ENCODE data around the gene CASP7. TPM values are rescaled to one million over a fixed set of nuclear protein-coding genes. Genes with fewer than 3 reads are reported as not detected.

The CASP7 gene
- total RNA-seq, 2 experiments from 2014 or later: 14.8 to 16.5 TPM

DNA sequence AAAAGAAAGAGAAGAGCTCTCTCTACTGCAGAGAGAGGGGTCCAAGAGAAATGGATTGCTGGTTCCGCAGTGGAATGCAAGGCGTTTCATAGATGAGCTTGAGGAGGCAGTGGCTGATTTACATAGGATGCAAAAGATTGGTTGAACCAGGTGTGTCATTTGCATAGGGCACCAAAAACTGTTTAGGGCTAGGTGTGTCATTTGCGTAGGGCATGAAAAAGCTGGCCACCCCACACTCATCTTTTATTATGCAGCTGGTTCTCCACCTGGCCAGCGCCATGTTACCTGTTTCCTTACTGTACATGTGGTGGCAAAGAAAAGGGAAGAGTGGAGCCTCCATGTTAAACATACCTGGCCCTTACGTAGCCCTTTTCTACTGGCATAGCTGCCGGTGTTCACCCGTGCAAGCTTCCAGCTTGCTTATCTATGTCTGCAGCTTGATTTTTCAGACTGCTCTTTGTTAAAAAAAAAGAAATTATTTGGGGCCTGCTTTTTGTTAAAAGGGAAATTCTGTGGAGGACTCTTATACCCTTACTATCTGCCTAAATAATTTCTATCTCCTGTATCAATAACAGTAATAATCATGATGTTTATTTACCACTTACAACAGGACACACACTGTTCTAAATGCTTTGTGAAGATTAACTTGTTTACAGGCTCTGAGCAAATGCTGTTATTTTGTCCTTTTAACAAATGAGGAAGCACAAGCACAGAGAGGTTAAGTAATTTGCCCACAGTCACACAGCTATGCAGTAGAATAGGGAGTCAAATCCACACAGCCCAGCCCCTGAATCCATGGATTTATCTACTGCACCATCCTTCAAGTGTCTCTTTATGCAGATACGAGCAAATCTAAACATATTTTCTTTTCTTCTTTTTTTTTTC is 33.3 kb downstream of the CASP7 start:
- no peaks in the 10 kb centered on the region for H3K79me2 ChIP-seq (ENCODE audit: insufficient read depth, low read depth, low read length)
- no TSS peak for BruUV-seq (replicated peaks)
- POLR2A ChIA-PET: interaction anchor here (0.8 to 1.3 kb wide), 3 partner anchors 11 to 24 kb away, joined by 3 to 4 read pairs (median 3); no protein-coding TSS in a partner anchor
- no peaks in the 10 kb centered on the region for H4K20me1 ChIP-seq (ENCODE audit: insufficient read depth, low read length)
- no peak overlapping the region for H3K4me2 ChIP-seq (ENCODE audit: low read length)
- H3K36me3 ChIP-seq (ENCODE audit: insufficient read depth, low read length): no peaks in the 10 kb centered on the region
- intact Hi-C loops (cut with micrococcal nuclease; ENCODE audit: unreplicated experiment): no loop called here
- H3K9me2 ChIP-seq (ENCODE audit: insufficient read depth, low read length): no peaks in the 10 kb centered on the region
- no peaks in the 10 kb centered on the region for H3K9me3 ChIP-seq (ENCODE audit: low read length)
- CTCF ChIA-PET (ENCODE audit: unreplicated experiment): interaction anchor here (0.6 kb wide), 1 partner anchor 303 kb away, joined by 3 read pairs; no protein-coding TSS in a partner anchor
- no peak overlapping the region for H3K27ac ChIP-seq (ENCODE audit: low read depth, low read length, poor library complexity, severe bottlenecking)
- TF ChIP-seq EZH2phosphoT487 (IDR thresholded peaks at IDR 0.05; ENCODE audit: borderline replicate concordance, low read depth, low read length): no peak
- TF ChIP-seq, protein P1, sequence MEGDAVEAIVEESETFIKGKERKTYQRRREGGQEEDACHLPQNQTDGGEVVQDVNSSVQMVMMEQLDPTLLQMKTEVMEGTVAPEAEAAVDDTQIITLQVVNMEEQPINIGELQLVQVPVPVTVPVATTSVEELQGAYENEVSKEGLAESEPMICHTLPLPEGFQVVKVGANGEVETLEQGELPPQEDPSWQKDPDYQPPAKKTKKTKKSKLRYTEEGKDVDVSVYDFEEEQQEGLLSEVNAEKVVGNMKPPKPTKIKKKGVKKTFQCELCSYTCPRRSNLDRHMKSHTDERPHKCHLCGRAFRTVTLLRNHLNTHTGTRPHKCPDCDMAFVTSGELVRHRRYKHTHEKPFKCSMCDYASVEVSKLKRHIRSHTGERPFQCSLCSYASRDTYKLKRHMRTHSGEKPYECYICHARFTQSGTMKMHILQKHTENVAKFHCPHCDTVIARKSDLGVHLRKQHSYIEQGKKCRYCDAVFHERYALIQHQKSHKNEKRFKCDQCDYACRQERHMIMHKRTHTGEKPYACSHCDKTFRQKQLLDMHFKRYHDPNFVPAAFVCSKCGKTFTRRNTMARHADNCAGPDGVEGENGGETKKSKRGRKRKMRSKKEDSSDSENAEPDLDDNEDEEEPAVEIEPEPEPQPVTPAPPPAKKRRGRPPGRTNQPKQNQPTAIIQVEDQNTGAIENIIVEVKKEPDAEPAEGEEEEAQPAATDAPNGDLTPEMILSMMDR (conservative IDR thresholded peaks at IDR 0.05; ENCODE audit: low read length): no peak
- H3K4me1 ChIP-seq (ENCODE audit: insufficient read depth, low read length, poor library complexity, severe bottlenecking): peaks cover 5% of the 10 kb centered on the region
- no peak overlapping the region for H3K4me3 ChIP-seq (ENCODE audit: low read depth, low read length, poor library complexity, severe bottlenecking)
- DNase-seq (ENCODE audit: low spot score): no peak
- H2AFZ ChIP-seq (ENCODE audit: low read length): no peak overlapping the region

DNA sequence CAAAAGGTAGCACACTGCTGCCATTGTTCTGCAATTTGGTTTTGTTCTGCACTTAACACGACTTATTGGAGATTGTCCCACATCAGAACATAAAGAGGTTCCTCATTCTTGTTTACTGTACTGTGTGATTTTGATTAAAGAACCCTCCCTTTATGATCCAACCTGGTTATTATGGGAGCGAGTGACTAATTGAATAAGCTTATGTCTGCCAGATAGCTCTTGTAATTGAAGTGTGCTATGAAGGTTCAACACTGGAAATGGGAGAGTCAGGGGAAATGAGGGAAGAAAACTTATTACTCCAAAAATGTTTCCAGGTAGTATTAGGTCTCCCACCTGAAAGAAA is 33.9 kb downstream of the CASP7 start:
- Histone ChIP-seq H2AFZ (ENCODE audit: low read length) (no peak overlapping the region), H3K9me2 (ENCODE audit: insufficient read depth, low read length) (no peaks in the 10 kb centered on the region), H3K79me2 (ENCODE audit: insufficient read depth, low read depth, low read length) (no peaks in the 10 kb centered on the region), H3K9me3 (ENCODE audit: low read length) (no peaks in the 10 kb centered on the region), H4K20me1 (ENCODE audit: insufficient read depth, low read length) (no peaks in the 10 kb centered on the region), H3K4me1 (ENCODE audit: insufficient read depth, low read length, poor library complexity, severe bottlenecking) (peaks cover 5% of the 10 kb centered on the region), H3K4me2 (ENCODE audit: low read length) (no peak overlapping the region), H3K27ac (ENCODE audit: low read depth, low read length, poor library complexity, severe bottlenecking) (no peak overlapping the region), H3K36me3 (ENCODE audit: insufficient read depth, low read length) (no peaks in the 10 kb centered on the region), H3K4me3 (ENCODE audit: low read depth, low read length, poor library complexity, severe bottlenecking) (no peak overlapping the region)
- ChIA-PET CTCF (ENCODE audit: unreplicated experiment) (interaction anchor here (0.6 kb wide), 1 partner anchor 303 kb away, joined by 3 read pairs; no protein-coding TSS in a partner anchor), POLR2A (interaction anchor here (1.3 kb wide), 1 partner anchor 20 kb away, joined by 3 read pairs; no protein-coding TSS in a partner anchor)
- TF ChIP-seq, protein P1 (conservative IDR thresholded peaks at IDR 0.05; ENCODE audit: low read length): no peak
- no peak for TF ChIP-seq EZH2phosphoT487 (IDR thresholded peaks at IDR 0.05; ENCODE audit: borderline replicate concordance, low read depth, low read length)
- intact Hi-C loops (cut with micrococcal nuclease; ENCODE audit: unreplicated experiment): no loop called here
- no TSS peak for BruUV-seq (replicated peaks)
- no peak for DNase-seq (ENCODE audit: low spot score)
